Endothelial cell of umbilical vein (primary cell): ENCODE results near the gene VTI1A. TPM values are rescaled to one million over a fixed set of nuclear protein-coding genes. Genes with fewer than 3 reads are reported as not detected.

Experiments
- BruUV-seq: library from RNA; stranded (reverse); fragments of 400-500 nt; replicated peaks from 2 replicates; lab custom pipeline; 2021; lab: Mats Ljungman, UMichigan
- CTCF ChIA-PET: fragments of 300-600, 350-600 bp; sonication (Branson Sonifier 250); formaldehyde crosslinking; loops from one replicate; lab custom pipeline; 2021; ENCODE audit warnings: antibody characterized with exemption, inconsistent platforms; lab: Charles Lee
- POLR2A ChIA-PET: fragments of 300-600, 350-600 bp; sonication (Branson Sonifier 250); formaldehyde crosslinking; loops from one replicate; lab custom pipeline; 2021; ENCODE audit warnings: antibody characterized with exemption, inconsistent platforms; lab: Charles Lee
- DNase-seq: peaks from one replicate; pipeline ENCODE4 v3.0.0-alpha.2; 2011; ENCODE audit warnings: low read depth, low spot score
- FAIRE-seq: peaks from 2 replicates; lab custom pipeline; 2011; peaks lifted over from hg19 to GRCh38; lab: Jason Lieb, UNC
- H2AFZ ChIP-seq: 2 replicates; pipeline ENCODE4 v1.6.0; 2012; ENCODE audit warnings: low read depth, low read length, control low read depth, inconsistent platforms
- H3K27ac ChIP-seq: 2 replicates; pipeline ENCODE4 v1.5.1; 2011; ENCODE audit warnings: low read depth, mild to moderate bottlenecking, control low read depth, low read length, moderate library complexity; ENCODE audit not compliant: insufficient read depth
- H3K27me3 ChIP-seq, 2 experiments: 2 replicates each; pipeline versions ENCODE4 v1.6.0 to v1.6.1; 2011; ENCODE audit warnings: low read length in 2 of 2, mixed read lengths in 1 of 2; ENCODE audit not compliant: control insufficient read depth in 2 of 2, insufficient read depth in 2 of 2
- H3K36me3 ChIP-seq, 2 experiments: 2 replicates in 1 of 2; 3 replicates in 1 of 2; pipeline ENCODE4 v1.5.1; 2011; ENCODE audit warnings: low read length in 2 of 2, mild to moderate bottlenecking in 1 of 2, moderate library complexity in 1 of 2; ENCODE audit not compliant: control insufficient read depth in 2 of 2, insufficient read depth in 2 of 2; ENCODE audit errors: extremely low read depth in 1 of 2
- H3K4me1 ChIP-seq: 3 replicates; pipeline ENCODE4 v1.5.1; 2011; ENCODE audit warnings: mild to moderate bottlenecking, low read length; ENCODE audit not compliant: control insufficient read depth, insufficient read depth; ENCODE audit errors: extremely low read depth
- H3K4me2 ChIP-seq: 2 replicates; pipeline ENCODE4 v1.6.1; 2011; ENCODE audit warnings: low read length, control low read depth, mixed read lengths; ENCODE audit not compliant: insufficient read depth
- H3K4me3 ChIP-seq, 3 experiments: fragments of 200-600 bp in 1 of 3; sonication (generic), shearing (Covaris generic) in 1 of 3; replicated peaks in 1 of 3; 2 replicates each; pipeline ENCODE4 v1.5.1; 2011 to 2016; ENCODE audit warnings: control low read depth in 3 of 3, low read length in 3 of 3, mild to moderate bottlenecking in 2 of 3, inconsistent platforms in 1 of 3, low read depth in 1 of 3, moderate library complexity in 1 of 3; ENCODE audit not compliant: insufficient read depth in 1 of 3
- H3K79me2 ChIP-seq: 2 replicates; pipeline ENCODE4 v1.6.0; 2012; ENCODE audit warnings: low read length, inconsistent platforms; ENCODE audit not compliant: control insufficient read depth, insufficient read depth
- H3K9ac ChIP-seq: replicated peaks from 2 replicates; pipeline ENCODE3; 2011; ENCODE audit warnings: low read length, control low read depth; ENCODE audit not compliant: insufficient read depth; ENCODE audit errors: extremely low read depth
- H3K9me1 ChIP-seq: replicated peaks from 3 replicates; pipeline ENCODE4 v1.6.0; 2011; ENCODE audit warnings: mild to moderate bottlenecking, low read length; ENCODE audit not compliant: control insufficient read depth, insufficient read depth; ENCODE audit errors: extremely low read depth
- H3K9me3 ChIP-seq: replicated peaks from 2 replicates; pipeline ENCODE4 v1.5.1; 2012; ENCODE audit warnings: low read length, inconsistent platforms; ENCODE audit not compliant: control insufficient read depth, insufficient read depth
- H4K20me1 ChIP-seq: replicated peaks from 2 replicates; pipeline ENCODE3; 2011; ENCODE audit warnings: mild to moderate bottlenecking, low read length; ENCODE audit not compliant: control insufficient read depth, insufficient read depth; ENCODE audit errors: extremely low read depth
- FOS ChIP-seq: IDR thresholded peaks from 2 replicates; pipeline ENCODE4 v1.6.1; 2011; ENCODE audit warnings: mild to moderate bottlenecking, low read length, moderate library complexity, borderline replicate concordance; ENCODE audit not compliant: insufficient read depth
- GATA2 ChIP-seq: IDR thresholded peaks from 2 replicates; pipeline ENCODE4 v1.7.0; 2011; ENCODE audit warnings: low read depth, mild to moderate bottlenecking, moderate library complexity, mixed read lengths, low read length; ENCODE audit not compliant: insufficient read length, insufficient read depth
- JUN ChIP-seq: IDR thresholded peaks from 2 replicates; pipeline ENCODE4 v1.6.1; 2011; ENCODE audit warnings: borderline replicate concordance, low read depth; ENCODE audit not compliant: insufficient read length, insufficient read depth
- MYC ChIP-seq: IDR thresholded peaks from one replicate; pipeline ENCODE4 v1.6.1; 2011; ENCODE audit warnings: mild to moderate bottlenecking, low read depth, low read length
- POLR2A ChIP-seq: IDR thresholded peaks from 2 replicates; pipeline ENCODE4 v1.6.1; 2012; ENCODE audit warnings: low read depth, mild to moderate bottlenecking, control low read depth, low read length
- POLR2AphosphoS5 ChIP-seq: IDR thresholded peaks from 2 replicates; pipeline ENCODE4 v1.6.1; 2012; ENCODE audit warnings: low read depth, mild to moderate bottlenecking, control low read depth, low read length, moderate library complexity; ENCODE audit not compliant: insufficient read depth
- dilution Hi-C: fragments of 300-500 bp; cut with MboI; formaldehyde crosslinking; loops from one replicate; pipeline ENCODE4 v1.15.0; 2019; ENCODE audit warnings: low sequenced_read_pairs; ENCODE audit not compliant: extremely low pct_ligation_motif_present
- intact Hi-C: fragments of 100-400 bp; cut with micrococcal nuclease; formaldehyde crosslinking; loops from one replicate; pipeline ENCODE4 v1.10.0; 2022
- polyA plus RNA-seq, 4 experiments: library from polyadenylated mRNA; depleted of rRNA in 3 of 4; stranded (reverse) in 3 of 4; unstranded in 1 of 4; fragments of >200 nt; gene quantifications; 2 replicates each; pipeline versions ENCODE4 v1.2.1 to v1.2.3, GENCODE V29; 2011 to 2012; ENCODE audit warnings: missing spikeins in 1 of 4
- total RNA-seq: library from RNA; stranded (reverse); gene quantifications from 2 replicates; pipeline ENCODE4 v1.2.3, GENCODE V29; 2021
- TF ChIP-seq, protein P1 (sequence below), 2 donors: IDR thresholded peaks; 1 replicate in 1 of 2; 2 replicates in 1 of 2; pipeline ENCODE4 v1.5.1; 2011; ENCODE audit warnings: low read length in 2 of 2, mild to moderate bottlenecking in 2 of 2, moderate library complexity in 2 of 2, control low read depth in 1 of 2, inconsistent platforms in 1 of 2, low read depth in 1 of 2; ENCODE audit not compliant: insufficient read depth in 1 of 2; ENCODE audit errors: extremely low read depth in 1 of 2
- TF ChIP-seq, protein P2 (sequence below): IDR thresholded peaks from 2 replicates; pipeline ENCODE4 v1.6.1; 2011; ENCODE audit not compliant: insufficient read depth, insufficient read length

The VTI1A gene
- total and polyA plus RNA-seq, 2 donors (not counting 3 experiments of a cell fraction or from before 2014, with no cell fraction given) = 10.8 to 35.6 TPM

DNA sequence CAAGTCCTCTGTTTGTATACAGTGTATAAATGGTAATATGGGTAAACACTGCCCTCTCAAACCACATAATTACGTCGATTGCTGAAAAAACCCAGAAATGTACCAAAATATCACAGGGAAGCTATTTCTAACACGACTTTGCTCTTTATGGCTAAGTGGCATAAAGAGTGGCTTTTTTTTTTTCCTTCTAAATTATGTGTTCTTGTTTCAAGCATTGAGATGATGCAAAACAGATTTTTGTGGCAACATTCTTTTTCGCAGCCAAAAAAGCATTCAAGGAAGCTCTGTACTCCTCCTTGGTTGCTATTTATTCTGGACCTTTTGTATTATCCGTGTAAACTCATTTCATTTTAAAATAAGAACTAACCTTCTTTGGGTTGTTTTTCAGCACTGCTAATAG, 138.9 kb downstream of the VTI1A start:
- DNase-seq (no peak), FAIRE-seq (no peak)
- H2AFZ ChIP-seq = no peak overlapping the region
- H3K9ac ChIP-seq = no peak overlapping the region
- no peaks in the 10 kb centered on the region for H3K9me3 ChIP-seq
- H3K36me3 ChIP-seq = no peaks in the 10 kb centered on the region
- no TSS peak for BruUV-seq
- ChIA-PET CTCF (interaction anchor here (1.2 kb wide), 1 partner anchor 540 kb away, joined by 3 read pairs; no protein-coding TSS in a partner anchor), POLR2A (interaction anchor here (0.6 kb wide), 1 partner anchor 20 kb away, joined by 4 read pairs; no protein-coding TSS in a partner anchor)
- no peaks in the 10 kb centered on the region for H3K4me1 ChIP-seq
- H3K4me3 ChIP-seq = no peak overlapping the region
- H3K79me2 ChIP-seq = no peaks in the 10 kb centered on the region
- H3K27me3 ChIP-seq = no peaks in the 10 kb centered on the region
- no peak for TF ChIP-seq MYC
- TF ChIP-seq, protein P1, sequence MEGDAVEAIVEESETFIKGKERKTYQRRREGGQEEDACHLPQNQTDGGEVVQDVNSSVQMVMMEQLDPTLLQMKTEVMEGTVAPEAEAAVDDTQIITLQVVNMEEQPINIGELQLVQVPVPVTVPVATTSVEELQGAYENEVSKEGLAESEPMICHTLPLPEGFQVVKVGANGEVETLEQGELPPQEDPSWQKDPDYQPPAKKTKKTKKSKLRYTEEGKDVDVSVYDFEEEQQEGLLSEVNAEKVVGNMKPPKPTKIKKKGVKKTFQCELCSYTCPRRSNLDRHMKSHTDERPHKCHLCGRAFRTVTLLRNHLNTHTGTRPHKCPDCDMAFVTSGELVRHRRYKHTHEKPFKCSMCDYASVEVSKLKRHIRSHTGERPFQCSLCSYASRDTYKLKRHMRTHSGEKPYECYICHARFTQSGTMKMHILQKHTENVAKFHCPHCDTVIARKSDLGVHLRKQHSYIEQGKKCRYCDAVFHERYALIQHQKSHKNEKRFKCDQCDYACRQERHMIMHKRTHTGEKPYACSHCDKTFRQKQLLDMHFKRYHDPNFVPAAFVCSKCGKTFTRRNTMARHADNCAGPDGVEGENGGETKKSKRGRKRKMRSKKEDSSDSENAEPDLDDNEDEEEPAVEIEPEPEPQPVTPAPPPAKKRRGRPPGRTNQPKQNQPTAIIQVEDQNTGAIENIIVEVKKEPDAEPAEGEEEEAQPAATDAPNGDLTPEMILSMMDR (IDR thresholded peaks at IDR 0.05; ENCODE audit: extremely low read depth in 1 of 2, insufficient read depth in 1 of 2, low read depth in 1 of 2, low read length in 2 of 2) = no peak
- TF ChIP-seq FOS = no peak
- TF ChIP-seq POLR2A = no peak
- TF ChIP-seq JUN = no peak
- TF ChIP-seq GATA2 = no peak
- H3K4me2 ChIP-seq = no peak overlapping the region
- dilution Hi-C loops (no loop called here), intact Hi-C loops (no loop called here)
- H3K27ac ChIP-seq = no peak overlapping the region
- no peaks in the 10 kb centered on the region for H3K9me1 ChIP-seq
- no peaks in the 10 kb centered on the region for H4K20me1 ChIP-seq

DNA sequence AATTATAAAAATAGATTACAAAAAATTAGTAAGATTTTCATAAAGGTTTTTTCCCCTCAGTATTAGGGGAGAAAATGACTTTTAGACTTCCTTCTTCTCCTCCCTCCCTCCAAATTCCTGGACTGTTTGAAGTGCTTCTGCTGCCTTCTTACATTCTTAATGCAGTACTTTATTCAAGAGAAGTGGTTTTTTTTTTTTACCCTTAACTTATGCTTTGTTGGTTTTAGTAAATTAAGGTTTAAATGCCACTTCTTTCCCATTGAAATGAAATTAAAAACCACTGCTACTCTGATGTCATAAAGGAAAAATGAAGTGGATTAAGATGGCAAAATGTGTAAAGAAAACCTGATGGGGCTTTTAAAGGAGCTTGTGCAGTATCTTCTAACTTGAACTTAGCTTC, 140.7 kb downstream of the VTI1A start:
- DNase-seq = no peak
- POLR2A ChIA-PET = no interaction called here
- BruUV-seq = no TSS peak
- no peaks in the 10 kb centered on the region for H3K4me1 ChIP-seq
- no peaks in the 10 kb centered on the region for H3K27me3 ChIP-seq
- TF ChIP-seq, protein P2, sequence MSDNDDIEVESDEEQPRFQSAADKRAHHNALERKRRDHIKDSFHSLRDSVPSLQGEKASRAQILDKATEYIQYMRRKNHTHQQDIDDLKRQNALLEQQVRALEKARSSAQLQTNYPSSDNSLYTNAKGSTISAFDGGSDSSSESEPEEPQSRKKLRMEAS = no peak
- no peak for TF ChIP-seq POLR2A
- no peak for TF ChIP-seq GATA2
- TF ChIP-seq, protein P1 (IDR thresholded peaks at IDR 0.05; ENCODE audit: extremely low read depth in 1 of 2, insufficient read depth in 1 of 2, low read depth in 1 of 2, low read length in 2 of 2) = no peak
- TF ChIP-seq MYC = no peak
- no peak for TF ChIP-seq FOS
- TF ChIP-seq POLR2AphosphoS5 = no peak
- H3K36me3 ChIP-seq = no peaks in the 10 kb centered on the region
- H4K20me1 ChIP-seq = no peaks in the 10 kb centered on the region
- no peak overlapping the region for H3K4me3 ChIP-seq
- no peak overlapping the region for H3K27ac ChIP-seq
- no peak for FAIRE-seq
- no peaks in the 10 kb centered on the region for H3K9me1 ChIP-seq
- CTCF ChIA-PET = no interaction called here
- dilution Hi-C loops = no loop called here
- intact Hi-C loops = no loop called here
- H3K9me3 ChIP-seq = no peaks in the 10 kb centered on the region
- no peak overlapping the region for H2AFZ ChIP-seq
- H3K79me2 ChIP-seq = no peaks in the 10 kb centered on the region
- no peak overlapping the region for H3K4me2 ChIP-seq
- H3K9ac ChIP-seq = no peak overlapping the region
